Measurements from ENCODE around the gene C1D.
"Not testable (repeated sequence)": the region's sequence is repeated elsewhere in the genome, so short reads cannot be mapped to it uniquely, and the experiment has no call there.

The C1D gene

GRCh38 chr2:68018727-68019126, 44.1 kb downstream of the C1D start:
- FAIRE-seq, result no peak
- no peak for DNase-seq (ENCODE audit: insufficient read length, low spot score)

GRCh38 chr2:68009526-68009925, 53.3 kb downstream of the C1D start:
- FAIRE-seq (no peak), DNase-seq (ENCODE audit: insufficient read length, low spot score) (no peak)

GRCh38 chr2:68000170-68000825, 62.5 kb downstream of the C1D start:
- FAIRE-seq (no peak), DNase-seq (ENCODE audit: insufficient read length, low spot score) (no peak)

- FAIRE-seq, result no peak
- no peak for DNase-seq (ENCODE audit: insufficient read length, low spot score)
These were observed 63.5 kb downstream of the C1D start for GRCh38 chr2:67999332-67999731.

GRCh38 chr2:67997903-67998302, 64.9 kb downstream of the C1D start:
- FAIRE-seq (no peak), DNase-seq (ENCODE audit: insufficient read length, low spot score) (no peak)

- DNase-seq (ENCODE audit: insufficient read length, low spot score) (no peak), FAIRE-seq (no peak)
These were observed 65.3 kb downstream of the C1D start for GRCh38 chr2:67997528-67997900.

- FAIRE-seq (no peak), DNase-seq (ENCODE audit: insufficient read length, low spot score) (no peak)
These were observed 65.9 kb downstream of the C1D start for GRCh38 chr2:67996772-67997527.

- DNase-seq (ENCODE audit: insufficient read length, low spot score) (no peak), FAIRE-seq (no peak)
These were observed 68.1 kb downstream of the C1D start for GRCh38 chr2:67994716-67995115.

GRCh38 chr2:67994069-67994468, 68.7 kb downstream of the C1D start:
- not testable (repeated sequence) for FAIRE-seq; DNase-seq (ENCODE audit: insufficient read length, low spot score)

GRCh38 chr2:67993329-67993728, 69.5 kb downstream of the C1D start:
- DNase-seq (ENCODE audit: insufficient read length, low spot score) (no peak), FAIRE-seq (no peak)

- DNase-seq (ENCODE audit: insufficient read length, low spot score), result no peak
- FAIRE-seq, result no peak
These were observed 71.3 kb downstream of the C1D start for GRCh38 chr2:67991456-67991855.
